HL-60 (cell line): Measurements from ENCODE around the gene MAN1A2.

ENCODE experiments used
- DNase-seq, 2 experiments: peaks; one replicate each; pipeline ENCODE4 v3.0.0-alpha.2; 2010 to 2020; ENCODE audit warnings: low read depth in 1 of 2, low spot score in 1 of 2
- H3K27ac ChIP-seq: fragments of 250-450 bp; sonication (Bioruptor Pico); replicated peaks from 2 replicates; pipeline ENCODE4 v1.5.1; 2020; ENCODE audit warnings: mild to moderate bottlenecking, moderate library complexity
- H3K27me3 ChIP-seq: fragments of 250-450 bp; sonication (Bioruptor Pico); 2 replicates; pipeline ENCODE4 v1.5.1; 2021; ENCODE audit warnings: mild to moderate bottlenecking, moderate library complexity; ENCODE audit not compliant: insufficient read depth, poor library complexity, severe bottlenecking
- H3K4me3 ChIP-seq: replicated peaks from 2 replicates; pipeline ENCODE4 v1.5.1; 2011; ENCODE audit warnings: mild to moderate bottlenecking, control low read depth, low read length; ENCODE audit not compliant: insufficient read depth
- GABPA ChIP-seq: IDR thresholded peaks from 2 replicates; pipeline ENCODE4 v1.6.1; 2012; ENCODE audit warnings: low read depth
- POLR2AphosphoS5 ChIP-seq: IDR thresholded peaks from 2 replicates; pipeline ENCODE4 v1.6.1; 2012; ENCODE audit warnings: low read depth
- SPI1 ChIP-seq: IDR thresholded peaks from 2 replicates; pipeline ENCODE4 v1.6.1; 2012; ENCODE audit warnings: low read depth, mild to moderate bottlenecking, borderline replicate concordance
- TF ChIP-seq, protein P1 (sequence below): IDR thresholded peaks from 2 replicates; pipeline ENCODE4 v1.6.1; 2012; ENCODE audit warnings: low read depth; ENCODE audit not compliant: insufficient replicate concordance
- TF ChIP-seq, protein P2 (sequence below): IDR thresholded peaks from one replicate; pipeline ENCODE4 v1.5.1; 2011; ENCODE audit warnings: low read length, control low read depth, inconsistent platforms; ENCODE audit not compliant: insufficient read depth

MAN1A2 gene

DNA sequence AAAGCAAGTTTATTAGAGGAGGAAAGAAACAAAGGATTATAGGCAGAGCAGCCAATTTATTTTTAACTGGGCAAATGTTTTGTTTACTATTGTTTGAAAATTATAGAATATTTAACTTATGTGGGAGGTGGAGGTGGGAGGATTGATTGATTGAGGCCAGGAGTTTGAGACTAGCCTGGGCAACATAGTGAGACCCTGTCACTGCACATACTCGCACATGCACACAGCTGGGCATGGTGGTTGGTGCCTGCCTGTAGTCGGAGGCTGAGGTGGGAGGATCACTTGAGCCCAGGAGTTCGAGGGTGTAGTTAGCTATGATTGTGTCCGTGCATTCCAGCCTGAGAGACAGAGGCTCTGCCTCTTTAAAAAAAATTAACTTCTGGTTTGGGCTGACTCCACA lies 6.7 kb downstream of the MAN1A2 start:
- no peak for DNase-seq
- no peak overlapping the region for H3K27ac ChIP-seq
- no peak overlapping the region for H3K4me3 ChIP-seq
- TF ChIP-seq POLR2AphosphoS5 (no peak), GABPA (no peak), SPI1 (no peak)
- TF ChIP-seq, protein P1, sequence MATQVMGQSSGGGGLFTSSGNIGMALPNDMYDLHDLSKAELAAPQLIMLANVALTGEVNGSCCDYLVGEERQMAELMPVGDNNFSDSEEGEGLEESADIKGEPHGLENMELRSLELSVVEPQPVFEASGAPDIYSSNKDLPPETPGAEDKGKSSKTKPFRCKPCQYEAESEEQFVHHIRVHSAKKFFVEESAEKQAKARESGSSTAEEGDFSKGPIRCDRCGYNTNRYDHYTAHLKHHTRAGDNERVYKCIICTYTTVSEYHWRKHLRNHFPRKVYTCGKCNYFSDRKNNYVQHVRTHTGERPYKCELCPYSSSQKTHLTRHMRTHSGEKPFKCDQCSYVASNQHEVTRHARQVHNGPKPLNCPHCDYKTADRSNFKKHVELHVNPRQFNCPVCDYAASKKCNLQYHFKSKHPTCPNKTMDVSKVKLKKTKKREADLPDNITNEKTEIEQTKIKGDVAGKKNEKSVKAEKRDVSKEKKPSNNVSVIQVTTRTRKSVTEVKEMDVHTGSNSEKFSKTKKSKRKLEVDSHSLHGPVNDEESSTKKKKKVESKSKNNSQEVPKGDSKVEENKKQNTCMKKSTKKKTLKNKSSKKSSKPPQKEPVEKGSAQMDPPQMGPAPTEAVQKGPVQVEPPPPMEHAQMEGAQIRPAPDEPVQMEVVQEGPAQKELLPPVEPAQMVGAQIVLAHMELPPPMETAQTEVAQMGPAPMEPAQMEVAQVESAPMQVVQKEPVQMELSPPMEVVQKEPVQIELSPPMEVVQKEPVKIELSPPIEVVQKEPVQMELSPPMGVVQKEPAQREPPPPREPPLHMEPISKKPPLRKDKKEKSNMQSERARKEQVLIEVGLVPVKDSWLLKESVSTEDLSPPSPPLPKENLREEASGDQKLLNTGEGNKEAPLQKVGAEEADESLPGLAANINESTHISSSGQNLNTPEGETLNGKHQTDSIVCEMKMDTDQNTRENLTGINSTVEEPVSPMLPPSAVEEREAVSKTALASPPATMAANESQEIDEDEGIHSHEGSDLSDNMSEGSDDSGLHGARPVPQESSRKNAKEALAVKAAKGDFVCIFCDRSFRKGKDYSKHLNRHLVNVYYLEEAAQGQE: no peak
- TF ChIP-seq, protein P2, sequence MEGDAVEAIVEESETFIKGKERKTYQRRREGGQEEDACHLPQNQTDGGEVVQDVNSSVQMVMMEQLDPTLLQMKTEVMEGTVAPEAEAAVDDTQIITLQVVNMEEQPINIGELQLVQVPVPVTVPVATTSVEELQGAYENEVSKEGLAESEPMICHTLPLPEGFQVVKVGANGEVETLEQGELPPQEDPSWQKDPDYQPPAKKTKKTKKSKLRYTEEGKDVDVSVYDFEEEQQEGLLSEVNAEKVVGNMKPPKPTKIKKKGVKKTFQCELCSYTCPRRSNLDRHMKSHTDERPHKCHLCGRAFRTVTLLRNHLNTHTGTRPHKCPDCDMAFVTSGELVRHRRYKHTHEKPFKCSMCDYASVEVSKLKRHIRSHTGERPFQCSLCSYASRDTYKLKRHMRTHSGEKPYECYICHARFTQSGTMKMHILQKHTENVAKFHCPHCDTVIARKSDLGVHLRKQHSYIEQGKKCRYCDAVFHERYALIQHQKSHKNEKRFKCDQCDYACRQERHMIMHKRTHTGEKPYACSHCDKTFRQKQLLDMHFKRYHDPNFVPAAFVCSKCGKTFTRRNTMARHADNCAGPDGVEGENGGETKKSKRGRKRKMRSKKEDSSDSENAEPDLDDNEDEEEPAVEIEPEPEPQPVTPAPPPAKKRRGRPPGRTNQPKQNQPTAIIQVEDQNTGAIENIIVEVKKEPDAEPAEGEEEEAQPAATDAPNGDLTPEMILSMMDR: no peak
- H3K27me3 ChIP-seq: no peaks in the 10 kb centered on the region

DNA sequence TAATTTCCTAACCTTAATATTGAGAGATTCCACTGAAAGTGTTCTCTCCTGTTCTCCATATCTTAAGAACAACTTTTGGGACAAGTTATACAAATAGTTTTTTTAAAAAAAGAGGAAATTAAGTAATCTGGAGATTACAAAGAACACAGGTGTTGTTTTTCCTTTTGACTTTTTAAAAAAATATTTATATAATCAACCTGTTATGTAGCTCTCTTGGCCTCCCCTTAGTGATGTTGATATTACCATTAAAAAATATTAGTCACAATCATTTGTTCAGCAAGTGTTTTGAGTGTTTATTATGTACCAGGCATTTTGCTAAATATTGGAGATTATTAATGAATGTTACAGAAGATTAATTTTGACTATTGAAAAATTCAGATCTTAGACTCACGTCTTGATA lies 8.1 kb downstream of the MAN1A2 start:
- TF ChIP-seq, protein P2: no peak
- no peak for TF ChIP-seq SPI1
- TF ChIP-seq, protein P1: no peak
- no peak for TF ChIP-seq GABPA
- no peak for TF ChIP-seq POLR2AphosphoS5
- H3K27ac ChIP-seq: no peak overlapping the region
- no peak for DNase-seq
- H3K27me3 ChIP-seq: no peaks in the 10 kb centered on the region
- no peak overlapping the region for H3K4me3 ChIP-seq

DNA sequence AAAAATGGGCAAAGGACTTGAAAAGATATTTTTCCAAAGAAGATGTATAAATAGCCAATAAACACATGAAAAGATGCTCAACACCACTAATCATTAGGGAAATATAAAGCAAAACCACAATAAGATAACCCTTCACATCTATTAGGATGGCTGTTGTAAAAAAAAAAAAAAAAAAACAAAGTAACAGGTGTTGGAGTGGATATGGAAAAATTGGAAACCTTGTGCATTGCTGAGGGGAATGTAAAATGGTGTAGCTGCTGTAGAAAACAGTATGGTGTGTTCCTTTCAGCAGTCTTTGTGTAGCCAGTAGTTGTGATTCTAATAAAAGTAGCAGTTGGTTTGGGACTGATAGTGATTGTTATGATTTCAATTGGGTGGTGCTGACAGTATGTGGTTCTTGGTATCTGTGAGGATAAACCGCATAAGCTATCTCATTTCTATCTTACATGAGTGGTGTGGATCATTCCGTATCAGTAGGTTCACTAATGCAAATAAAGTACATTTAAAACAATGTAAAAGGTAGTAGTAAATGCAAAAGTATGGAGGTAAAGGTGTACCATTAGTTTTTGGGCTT lies 19.9 kb downstream of the MAN1A2 start:
- TF ChIP-seq POLR2AphosphoS5 (no peak), SPI1 (no peak), GABPA (no peak)
- TF ChIP-seq, protein P2: no peak
- TF ChIP-seq, protein P1: no peak
- no peak for DNase-seq
- Histone ChIP-seq H3K4me3 (no peak overlapping the region), H3K27ac (no peak overlapping the region), H3K27me3 (no peaks in the 10 kb centered on the region)
